Measurements from ENCODE around the gene GATA5.

DNA sequence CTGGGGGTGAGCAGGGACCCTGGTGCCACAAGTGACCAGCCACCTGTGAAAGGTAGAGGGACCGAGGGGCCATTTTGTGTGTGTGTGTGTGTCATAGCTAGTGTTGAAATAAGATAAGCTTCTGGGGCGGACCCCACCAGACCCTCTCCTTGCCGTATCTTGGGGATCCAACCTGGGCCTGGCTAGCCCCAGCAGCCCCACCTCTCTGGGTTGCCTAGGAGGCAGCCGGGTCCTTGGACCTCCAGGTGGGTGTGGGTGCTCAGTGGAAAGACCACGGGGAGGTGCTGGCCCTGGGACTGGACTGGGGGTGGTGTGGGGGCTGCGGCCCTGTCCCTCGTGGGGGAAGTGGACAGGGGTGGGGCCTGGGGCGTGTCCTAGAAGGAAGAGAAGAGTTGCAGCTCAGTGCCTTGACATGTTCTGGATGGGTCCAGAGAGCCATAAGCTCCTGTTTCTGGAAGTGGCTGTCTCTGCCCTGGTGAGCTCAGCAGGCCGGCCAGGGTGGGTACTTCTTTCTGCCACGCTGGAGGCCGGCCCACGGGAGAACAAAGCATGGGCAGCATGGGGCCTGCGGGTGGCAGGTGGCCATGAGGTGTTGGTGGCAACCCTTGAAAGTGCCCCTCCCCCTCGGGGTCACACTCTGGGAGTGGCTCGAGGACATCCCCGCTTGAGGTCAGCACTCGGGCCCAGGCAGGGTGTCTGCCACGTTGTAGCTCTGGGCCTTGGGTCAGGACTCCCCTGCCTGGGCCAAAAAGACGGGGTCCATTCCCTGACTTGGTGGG, 56.9 kb downstream of the GATA5 start:
- no peak for TF ChIP-seq FOXM1 (IDR thresholded peaks at IDR 0.05; ENCODE audit: borderline replicate concordance)
- no peak for TF ChIP-seq FOXK2 (IDR thresholded peaks at IDR 0.05)
- TF ChIP-seq BHLHE40 (IDR thresholded peaks at IDR 0.05; ENCODE audit: borderline replicate concordance), result no peak
- TF ChIP-seq NFRKB (IDR thresholded peaks at IDR 0.05), result no peak
- no peak for TF ChIP-seq SP1 (IDR thresholded peaks at IDR 0.05)
- no peak for TF ChIP-seq ARNT (IDR thresholded peaks at IDR 0.05)
- no peak for TF ChIP-seq SUZ12 (IDR thresholded peaks at IDR 0.05)

All from HEK293T (cell line).